ENCODE results near the gene FBXL20. TPM values are rescaled to one million over a fixed set of nuclear protein-coding genes. Genes with fewer than 3 reads are reported as not detected.

The FBXL20 gene
- total and polyA plus RNA-seq, 2 donors (not counting 3 experiments of a cell fraction or from before 2014, with no cell fraction given): 4.6 to 18.0 TPM

DNA sequence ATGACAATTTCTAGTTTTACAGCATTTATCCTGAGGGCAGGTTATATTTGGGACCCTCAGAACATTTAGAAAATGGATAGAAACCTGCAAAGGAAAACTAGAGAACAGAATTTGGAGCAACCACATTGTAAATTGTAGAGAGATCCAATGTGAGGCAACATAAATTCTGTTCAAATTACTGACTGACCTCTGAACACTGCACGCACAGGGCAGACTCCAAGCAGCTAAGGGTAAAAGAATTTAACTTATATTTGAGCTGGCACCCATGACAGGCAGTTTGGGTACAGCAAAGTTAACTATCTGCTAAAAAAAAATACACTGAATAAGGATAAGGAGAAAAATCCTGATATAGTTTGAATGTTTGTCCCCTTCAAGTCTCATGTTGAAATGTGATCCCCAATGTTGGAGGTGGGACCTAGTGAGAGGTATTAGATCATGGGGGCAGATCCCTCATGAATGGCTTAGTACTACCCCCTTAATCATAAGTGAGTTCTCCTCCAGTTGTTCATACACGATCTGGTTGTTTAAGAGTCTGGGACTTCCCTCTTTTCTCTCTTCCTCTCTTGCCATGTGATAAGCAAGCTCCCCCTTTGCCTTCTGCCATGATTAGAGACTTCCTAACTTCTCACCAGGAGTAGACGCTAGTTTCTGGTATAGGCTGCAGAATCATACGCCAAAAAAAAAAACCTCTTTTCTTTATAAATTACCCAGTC lies 75.7 kb downstream of the FBXL20 start:
- Histone ChIP-seq H4K20me1 (replicated peaks; ENCODE audit: control insufficient read depth, extremely low read depth, insufficient read depth, low read length) (no peaks in the 10 kb centered on the region), H3K27ac (ENCODE audit: insufficient read depth, low read depth, low read length) (no peak overlapping the region), H3K9me3 (replicated peaks; ENCODE audit: control insufficient read depth, insufficient read depth, low read length) (no peaks in the 10 kb centered on the region), H3K27me3 (ENCODE audit: control insufficient read depth in 2 of 2, insufficient read depth in 2 of 2, low read length in 2 of 2) (no peaks in the 10 kb centered on the region), H3K4me1 (ENCODE audit: control insufficient read depth, extremely low read depth, insufficient read depth, low read length) (peaks cover 5% of the 10 kb centered on the region), H3K79me2 (ENCODE audit: control insufficient read depth, insufficient read depth, low read length) (no peaks in the 10 kb centered on the region), H3K4me3 (replicated peaks in 1 of 3; ENCODE audit: insufficient read depth in 1 of 3, low read depth in 1 of 3, low read length in 3 of 3) (no peak overlapping the region), H3K36me3 (ENCODE audit: control insufficient read depth in 2 of 2, extremely low read depth in 1 of 2, insufficient read depth in 2 of 2, low read length in 2 of 2) (no peaks in the 10 kb centered on the region), H3K4me2 (ENCODE audit: insufficient read depth, low read length) (no peak overlapping the region), H2AFZ (ENCODE audit: low read depth, low read length) (no peak overlapping the region), H3K9me1 (replicated peaks; ENCODE audit: control insufficient read depth, extremely low read depth, insufficient read depth, low read length) (no peaks in the 10 kb centered on the region), H3K9ac (replicated peaks; ENCODE audit: extremely low read depth, insufficient read depth, low read length) (no peak overlapping the region)
- FAIRE-seq (no peak), DNase-seq (ENCODE audit: low read depth, low spot score) (no peak)
- no TSS peak for BruUV-seq (replicated peaks)
- TF ChIP-seq MYC (IDR thresholded peaks at IDR 0.05; ENCODE audit: low read depth, low read length) (no peak), POLR2A (IDR thresholded peaks at IDR 0.05; ENCODE audit: low read depth, low read length) (no peak), EZH2 (IDR thresholded peaks at IDR 0.05; ENCODE audit: borderline replicate concordance, low read depth, low read length, severe bottlenecking) (no peak), FOS (IDR thresholded peaks at IDR 0.05; ENCODE audit: borderline replicate concordance, insufficient read depth, low read length) (no peak), POLR2AphosphoS5 (IDR thresholded peaks at IDR 0.05; ENCODE audit: insufficient read depth, low read depth, low read length) (no peak), JUN (IDR thresholded peaks at IDR 0.05; ENCODE audit: borderline replicate concordance, insufficient read depth, insufficient read length, low read depth) (no peak), GATA2 (IDR thresholded peaks at IDR 0.05; ENCODE audit: insufficient read depth, insufficient read length, low read depth, low read length) (no peak)
- TF ChIP-seq, protein P1, sequence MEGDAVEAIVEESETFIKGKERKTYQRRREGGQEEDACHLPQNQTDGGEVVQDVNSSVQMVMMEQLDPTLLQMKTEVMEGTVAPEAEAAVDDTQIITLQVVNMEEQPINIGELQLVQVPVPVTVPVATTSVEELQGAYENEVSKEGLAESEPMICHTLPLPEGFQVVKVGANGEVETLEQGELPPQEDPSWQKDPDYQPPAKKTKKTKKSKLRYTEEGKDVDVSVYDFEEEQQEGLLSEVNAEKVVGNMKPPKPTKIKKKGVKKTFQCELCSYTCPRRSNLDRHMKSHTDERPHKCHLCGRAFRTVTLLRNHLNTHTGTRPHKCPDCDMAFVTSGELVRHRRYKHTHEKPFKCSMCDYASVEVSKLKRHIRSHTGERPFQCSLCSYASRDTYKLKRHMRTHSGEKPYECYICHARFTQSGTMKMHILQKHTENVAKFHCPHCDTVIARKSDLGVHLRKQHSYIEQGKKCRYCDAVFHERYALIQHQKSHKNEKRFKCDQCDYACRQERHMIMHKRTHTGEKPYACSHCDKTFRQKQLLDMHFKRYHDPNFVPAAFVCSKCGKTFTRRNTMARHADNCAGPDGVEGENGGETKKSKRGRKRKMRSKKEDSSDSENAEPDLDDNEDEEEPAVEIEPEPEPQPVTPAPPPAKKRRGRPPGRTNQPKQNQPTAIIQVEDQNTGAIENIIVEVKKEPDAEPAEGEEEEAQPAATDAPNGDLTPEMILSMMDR (IDR thresholded peaks at IDR 0.05; ENCODE audit: extremely low read depth in 1 of 2, insufficient read depth in 1 of 2, low read depth in 1 of 2, low read length in 2 of 2): no peak
- TF ChIP-seq, protein P2, sequence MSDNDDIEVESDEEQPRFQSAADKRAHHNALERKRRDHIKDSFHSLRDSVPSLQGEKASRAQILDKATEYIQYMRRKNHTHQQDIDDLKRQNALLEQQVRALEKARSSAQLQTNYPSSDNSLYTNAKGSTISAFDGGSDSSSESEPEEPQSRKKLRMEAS (IDR thresholded peaks at IDR 0.05; ENCODE audit: insufficient read depth, insufficient read length): no peak
- dilution Hi-C loops (cut with MboI; ENCODE audit: extremely low pct_ligation_motif_present, low sequenced_read_pairs) (no loop called here), intact Hi-C loops (cut with micrococcal nuclease) (no loop called here)
- CTCF ChIA-PET: no interaction called here
- POLR2A ChIA-PET: no interaction called here

Data from endothelial cell of umbilical vein (primary cell).